ENCODE data around the gene ANK3.

ANK3 gene

GRCh38 chr10:60155943-60156683, 233.6 kb downstream of the ANK3 start:
- DNase-seq (ENCODE audit: low read depth): no peak
- no peak overlapping the region for H3K4me3 ChIP-seq (ENCODE audit: low read depth, low read length)
- in situ Hi-C loops (cut with HindIII; ENCODE audit: low sequenced_read_pairs): no loop called here
- TF ChIP-seq, protein P1, sequence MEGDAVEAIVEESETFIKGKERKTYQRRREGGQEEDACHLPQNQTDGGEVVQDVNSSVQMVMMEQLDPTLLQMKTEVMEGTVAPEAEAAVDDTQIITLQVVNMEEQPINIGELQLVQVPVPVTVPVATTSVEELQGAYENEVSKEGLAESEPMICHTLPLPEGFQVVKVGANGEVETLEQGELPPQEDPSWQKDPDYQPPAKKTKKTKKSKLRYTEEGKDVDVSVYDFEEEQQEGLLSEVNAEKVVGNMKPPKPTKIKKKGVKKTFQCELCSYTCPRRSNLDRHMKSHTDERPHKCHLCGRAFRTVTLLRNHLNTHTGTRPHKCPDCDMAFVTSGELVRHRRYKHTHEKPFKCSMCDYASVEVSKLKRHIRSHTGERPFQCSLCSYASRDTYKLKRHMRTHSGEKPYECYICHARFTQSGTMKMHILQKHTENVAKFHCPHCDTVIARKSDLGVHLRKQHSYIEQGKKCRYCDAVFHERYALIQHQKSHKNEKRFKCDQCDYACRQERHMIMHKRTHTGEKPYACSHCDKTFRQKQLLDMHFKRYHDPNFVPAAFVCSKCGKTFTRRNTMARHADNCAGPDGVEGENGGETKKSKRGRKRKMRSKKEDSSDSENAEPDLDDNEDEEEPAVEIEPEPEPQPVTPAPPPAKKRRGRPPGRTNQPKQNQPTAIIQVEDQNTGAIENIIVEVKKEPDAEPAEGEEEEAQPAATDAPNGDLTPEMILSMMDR (IDR thresholded peaks at IDR 0.05; ENCODE audit: low read depth, low read length, missing control alignments): no peak

- H3K4me3 ChIP-seq (ENCODE audit: low read depth, low read length): no peak overlapping the region
- in situ Hi-C loops (cut with HindIII; ENCODE audit: low sequenced_read_pairs): no loop called here
- no peak for DNase-seq (ENCODE audit: low read depth)
- TF ChIP-seq, protein P1 (IDR thresholded peaks at IDR 0.05; ENCODE audit: low read depth, low read length, missing control alignments): no peak
Measured at GRCh38 chr10:60155099-60155877, 234.4 kb downstream of the ANK3 start.

DNA sequence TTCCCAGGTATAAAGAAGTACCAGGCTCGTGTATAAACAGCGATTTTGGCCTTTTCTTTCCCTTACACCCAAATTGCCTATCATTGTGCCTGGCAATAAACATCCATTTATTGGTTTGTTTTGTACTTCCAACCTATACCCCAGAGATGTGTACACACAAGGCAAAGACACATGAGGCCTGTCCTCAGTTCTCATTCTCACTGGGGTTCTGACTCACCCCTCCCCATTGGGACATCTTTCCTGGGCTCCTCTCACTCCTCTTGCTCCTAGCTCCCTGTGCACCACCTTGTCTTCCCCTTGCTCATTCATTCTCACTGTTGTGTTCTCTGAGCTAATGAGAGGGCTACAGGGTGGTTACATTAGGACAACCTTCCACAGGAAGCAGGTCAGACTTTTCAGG, 240.7 kb downstream of the ANK3 start:
- TF ChIP-seq, protein P1 (IDR thresholded peaks at IDR 0.05; ENCODE audit: low read depth, low read length, missing control alignments): no peak
- in situ Hi-C loops (cut with HindIII; ENCODE audit: low sequenced_read_pairs): no loop called here
- DNase-seq (ENCODE audit: low read depth): no peak
- H3K4me3 ChIP-seq (ENCODE audit: low read depth, low read length): no peak overlapping the region

- no peak overlapping the region for H3K4me3 ChIP-seq (ENCODE audit: low read depth, low read length)
- DNase-seq (ENCODE audit: low read depth): peak; percentile 88
- in situ Hi-C loops (cut with HindIII; ENCODE audit: low sequenced_read_pairs): no loop called here
- TF ChIP-seq, protein P1 (IDR thresholded peaks at IDR 0.05; ENCODE audit: low read depth, low read length, missing control alignments): no peak
Measured at GRCh38 chr10:60148266-60148840, 241.3 kb downstream of the ANK3 start.

DNA sequence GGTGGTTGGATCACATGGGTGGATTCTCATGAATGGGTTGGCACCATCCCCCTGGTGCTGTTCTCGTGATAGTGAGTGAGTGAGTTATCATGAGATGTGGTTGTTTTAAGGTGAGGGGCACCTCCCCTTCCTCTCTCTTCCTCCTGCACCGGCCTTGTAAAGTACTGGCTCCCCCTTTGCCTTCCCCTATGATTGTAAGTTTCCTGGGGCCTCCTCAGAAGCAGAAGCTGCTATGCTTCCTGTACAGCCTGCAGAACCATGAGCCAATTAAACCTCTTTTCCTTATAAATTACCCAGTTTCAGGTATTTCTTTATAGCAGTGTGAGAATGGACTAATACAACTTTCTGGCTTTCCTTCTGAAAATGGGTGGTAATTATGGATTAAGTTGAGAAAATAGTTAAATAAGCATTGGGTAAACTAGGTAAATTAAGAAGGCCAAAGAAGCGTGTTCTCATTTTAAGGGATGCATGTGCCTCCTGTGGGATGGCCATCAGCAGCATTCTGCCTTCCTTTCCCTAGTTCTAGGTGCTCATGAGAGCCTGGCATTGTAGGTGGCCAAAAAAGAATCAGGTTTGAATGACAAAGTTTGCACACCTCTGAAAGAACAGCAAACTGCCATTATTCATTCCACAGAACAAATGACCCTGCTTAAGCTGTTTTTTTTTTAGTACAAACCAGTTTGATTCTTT, 242.0 kb downstream of the ANK3 start:
- in situ Hi-C loops (cut with HindIII; ENCODE audit: low sequenced_read_pairs): no loop called here
- DNase-seq (ENCODE audit: low read depth): no peak
- no peak overlapping the region for H3K4me3 ChIP-seq (ENCODE audit: low read depth, low read length)
- TF ChIP-seq, protein P1 (IDR thresholded peaks at IDR 0.05; ENCODE audit: low read depth, low read length, missing control alignments): no peak

- no peak overlapping the region for H3K4me3 ChIP-seq (ENCODE audit: low read depth, low read length)
- in situ Hi-C loops (cut with HindIII; ENCODE audit: low sequenced_read_pairs): no loop called here
- TF ChIP-seq, protein P1 (IDR thresholded peaks at IDR 0.05; ENCODE audit: low read depth, low read length, missing control alignments): no peak
- DNase-seq (ENCODE audit: low read depth): no peak
Measured at GRCh38 chr10:60147025-60147424, 242.7 kb downstream of the ANK3 start.

Data from astrocyte of the cerebellum (primary cell).